NCI-H2227 (cell line): ENCODE measurements around the gene SIX1.

Experiments
- DNase-seq: peaks from one replicate; lab custom pipeline; 2025; ENCODE audit not compliant: unreplicated experiment; lab: John Stamatoyannopoulos, UW

Gene SIX1

GRCh38 chr14:60655898-60656685 is 6.8 kb upstream of the SIX1 start:
- DNase-seq = peak; percentile 41

GRCh38 chr14:60655119-60655897 is 6.0 kb upstream of the SIX1 start:
- DNase-seq = no peak

GRCh38 chr14:60654334-60654821 is 5.1 kb upstream of the SIX1 start:
- no peak for DNase-seq

GRCh38 chr14:60653701-60654161 is 4.5 kb upstream of the SIX1 start:
- no peak for DNase-seq

GRCh38 chr14:60652674-60653651 is 3.7 kb upstream of the SIX1 start:
- DNase-seq = no peak

GRCh38 chr14:60651796-60652673 is 2.8 kb upstream of the SIX1 start:
- DNase-seq = peak; percentile 20

GRCh38 chr14:60651086-60651795 is 2.0 kb upstream of the SIX1 start:
- no peak for DNase-seq

GRCh38 chr14:60650373-60650961 is 1.2 kb upstream of the SIX1 start:
- DNase-seq = no peak

- DNase-seq = no peak
Measured at GRCh38 chr14:60649875-60650372, 647 bp upstream of the SIX1 start.

GRCh38 chr14:60648249-60648933 is 886 bp downstream of the SIX1 start:
- DNase-seq = no peak

DNA sequence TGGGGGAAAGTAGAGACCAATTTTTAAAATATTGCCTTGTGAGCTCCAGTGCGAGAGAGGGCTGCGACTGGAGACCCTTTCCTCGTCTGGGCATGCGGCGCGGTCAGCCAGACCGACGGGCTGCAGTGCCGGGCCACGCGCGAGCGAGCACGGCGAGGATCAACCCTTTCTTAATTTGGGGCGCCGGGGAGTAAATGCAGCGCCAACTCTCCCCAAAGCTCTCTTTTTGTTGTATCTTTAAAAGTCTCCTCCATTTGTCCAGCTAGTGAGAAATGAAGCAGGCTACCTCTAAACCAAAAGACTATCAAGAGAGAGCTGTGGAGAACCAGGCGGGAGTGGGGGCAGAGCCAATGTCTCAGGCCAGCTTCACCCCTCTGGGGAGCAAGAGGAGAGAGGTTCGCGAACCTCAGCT is 1.4 kb downstream of the SIX1 start:
- no peak for DNase-seq

GRCh38 chr14:60647081-60647836 is 2.0 kb downstream of the SIX1 start:
- no peak for DNase-seq

- DNase-seq = no peak
Measured at GRCh38 chr14:60646226-60646818, 3.0 kb downstream of the SIX1 start.

DNA sequence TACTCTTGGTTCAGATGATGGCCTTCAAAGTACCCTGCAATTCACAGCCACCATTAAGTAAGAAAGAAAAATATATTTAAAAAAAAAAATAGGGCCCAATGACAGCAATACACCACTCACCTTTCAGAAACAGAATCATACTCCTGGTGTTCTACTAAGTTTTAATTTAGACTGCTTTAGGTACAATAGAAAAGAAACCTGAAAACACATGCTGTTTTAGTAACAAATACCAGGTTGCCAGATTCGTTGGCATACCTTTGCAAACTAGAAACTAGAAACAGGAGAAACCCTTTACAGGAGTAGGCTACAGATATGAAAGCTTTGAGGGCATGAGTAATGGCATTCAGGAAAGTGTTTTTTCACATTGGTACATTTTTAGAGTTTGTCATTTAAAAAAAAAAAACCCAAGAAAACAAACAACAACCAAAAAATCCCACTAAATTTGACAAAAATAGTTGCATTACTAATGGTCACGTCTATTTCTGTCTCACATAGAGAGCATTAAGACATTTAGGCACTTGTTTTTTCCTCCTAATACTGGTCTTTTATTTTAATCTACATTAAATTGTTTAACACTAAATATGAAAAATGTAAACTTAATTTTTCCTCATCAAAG is 4.0 kb downstream of the SIX1 start:
- no peak for DNase-seq

DNA sequence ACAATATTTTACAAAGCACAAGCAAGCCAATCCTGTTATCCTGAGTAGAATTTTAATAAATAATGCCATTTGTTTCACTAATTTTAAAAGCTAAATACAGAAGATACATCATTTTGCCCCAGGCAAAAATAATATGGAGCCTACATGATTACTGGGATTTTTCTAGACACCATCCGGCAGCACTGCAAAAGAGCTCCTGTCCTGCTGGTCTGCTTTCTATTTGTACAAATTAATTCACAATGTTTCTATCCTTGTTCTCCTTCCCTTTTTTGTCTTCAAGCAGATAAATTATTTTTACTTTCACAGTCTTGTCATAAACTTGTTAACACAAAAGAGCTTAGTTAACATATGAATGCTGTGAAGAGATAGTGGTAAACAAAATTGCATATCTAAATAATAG is 4.6 kb downstream of the SIX1 start:
- no peak for DNase-seq

- no peak for DNase-seq
Measured at GRCh38 chr14:60643463-60644314, 5.6 kb downstream of the SIX1 start.
